ENCODE measurements around the gene APOBEC3B. TPM values are rescaled to one million over a fixed set of nuclear protein-coding genes. Genes with fewer than 3 reads are reported as not detected.
"Not testable (repeated sequence)": the region's sequence is repeated elsewhere in the genome, so short reads cannot be mapped to it uniquely, and the experiment has no call there.

The APOBEC3B gene
- total RNA-seq, 2 experiments from 2014 or later, result 12.1 to 13.3 TPM

GRCh38 chr22:39021552-39022250, 39.6 kb downstream of the APOBEC3B start:
- H3K27ac Mint-ChIP-seq, result peak overlapping the region; percentile 95

GRCh38 chr22:39024519-39025308, 42.6 kb downstream of the APOBEC3B start:
- Mint-ChIP-seq H3K36me3 (ENCODE audit: low read depth) (peaks cover 55% of the 10 kb centered on the region), H3K27ac (peak overlapping the region; percentile 85)
- POLR2A ChIA-PET, result no interaction called here

More at GRCh38 chr22:39021552-39022250, 39.6 kb downstream of the APOBEC3B start:
- Mint-ChIP-seq H3K4me3 (peak overlapping the region; percentile 85), H3K27me3 (ENCODE audit: low read depth) (no peaks in the 10 kb centered on the region), H3K36me3 (ENCODE audit: low read depth) (peaks cover 68% of the 10 kb centered on the region), H3K4me1 (ENCODE audit: low read depth) (peaks cover 71% of the 10 kb centered on the region), H3K9me3 (ENCODE audit: insufficient read depth) (no peaks in the 10 kb centered on the region)
- CTCF ChIA-PET, result interaction anchor here (1.7 to 1.8 kb wide), 2 partner anchors 152 to 153 kb away, joined by 3 to 5 read pairs; no protein-coding TSS in a partner anchor
- DNase-seq (no peak), ATAC-seq (no peak)
- POLR2A ChIA-PET, result interaction anchor here (0.6 to 1.5 kb wide), 4 partner anchors 74 to 1850 kb away, joined by 3 to 4 read pairs (median 3); partner anchors contain the start of gene CBX6

GRCh38 chr22:39026509-39027150, 44.5 kb downstream of the APOBEC3B start:
- no peaks in the 10 kb centered on the region for H3K9me3 Mint-ChIP-seq (ENCODE audit: insufficient read depth)
- DNase-seq (no peak), ATAC-seq (no peak)
- H3K36me3 Mint-ChIP-seq (ENCODE audit: low read depth), result peaks cover 45% of the 10 kb centered on the region
- CTCF ChIA-PET, result no interaction called here
- H3K27ac Mint-ChIP-seq, result peak overlapping the region; percentile 39
- peaks cover 43% of the 10 kb centered on the region for H3K4me1 Mint-ChIP-seq (ENCODE audit: low read depth)
- H3K27me3 Mint-ChIP-seq (ENCODE audit: low read depth), result no peaks in the 10 kb centered on the region
- POLR2A ChIA-PET, result interaction anchor here (0.5 kb wide), 1 partner anchor 116 kb away, joined by 3 read pairs; no protein-coding TSS in a partner anchor
- no peak overlapping the region for H3K4me3 Mint-ChIP-seq

More at GRCh38 chr22:39024519-39025308, 42.6 kb downstream of the APOBEC3B start:
- peak overlapping the region; percentile 58 for H3K4me3 Mint-ChIP-seq
- peak; percentile 47 for DNase-seq
- ATAC-seq, result no peak
- CTCF ChIA-PET, result interaction anchor here (1.6 kb wide), 1 partner anchor 155 kb away, joined by 4 read pairs; no protein-coding TSS in a partner anchor
- H3K27me3 Mint-ChIP-seq (ENCODE audit: low read depth), result no peaks in the 10 kb centered on the region
- H3K9me3 Mint-ChIP-seq (ENCODE audit: insufficient read depth), result no peaks in the 10 kb centered on the region
- peaks cover 54% of the 10 kb centered on the region for H3K4me1 Mint-ChIP-seq (ENCODE audit: low read depth)

GRCh38 chr22:39027717-39028116, 45.6 kb downstream of the APOBEC3B start:
- no peaks in the 10 kb centered on the region for H3K9me3 Mint-ChIP-seq (ENCODE audit: insufficient read depth)
- H3K36me3 Mint-ChIP-seq (ENCODE audit: low read depth), result peaks cover 40% of the 10 kb centered on the region
- peaks cover 33% of the 10 kb centered on the region for H3K4me1 Mint-ChIP-seq (ENCODE audit: low read depth)
- peak overlapping the region; percentile 39 for H3K27ac Mint-ChIP-seq
- H3K27me3 Mint-ChIP-seq (ENCODE audit: low read depth), result no peaks in the 10 kb centered on the region
- ATAC-seq (no peak), DNase-seq (no peak)
- no peak overlapping the region for H3K4me3 Mint-ChIP-seq
- ChIA-PET POLR2A (no interaction called here), CTCF (no interaction called here)

GRCh38 chr22:39028281-39028680, 46.1 kb downstream of the APOBEC3B start:
- peak overlapping the region; percentile 39 for H3K27ac Mint-ChIP-seq
- H3K4me3 Mint-ChIP-seq, result no peak overlapping the region
- no peaks in the 10 kb centered on the region for H3K9me3 Mint-ChIP-seq (ENCODE audit: insufficient read depth)
- DNase-seq (no peak), ATAC-seq (no peak)
- ChIA-PET CTCF (interaction anchor here (1.4 kb wide), 1 partner anchor 26 kb away, joined by 4 read pairs; no protein-coding TSS in a partner anchor), POLR2A (no interaction called here)
- peaks cover 32% of the 10 kb centered on the region for H3K4me1 Mint-ChIP-seq (ENCODE audit: low read depth)
- peaks cover 44% of the 10 kb centered on the region for H3K36me3 Mint-ChIP-seq (ENCODE audit: low read depth)
- H3K27me3 Mint-ChIP-seq (ENCODE audit: low read depth), result no peaks in the 10 kb centered on the region

- Mint-ChIP-seq H3K27ac (no peak overlapping the region), H3K9me3 (ENCODE audit: insufficient read depth) (no peaks in the 10 kb centered on the region), H3K27me3 (ENCODE audit: low read depth) (no peaks in the 10 kb centered on the region), H3K36me3 (ENCODE audit: low read depth) (peaks cover 43% of the 10 kb centered on the region), H3K4me3 (no peak overlapping the region), H3K4me1 (ENCODE audit: low read depth) (peaks cover 22% of the 10 kb centered on the region)
- ChIA-PET POLR2A (no interaction called here), CTCF (interaction anchor here (1.4 kb wide), 1 partner anchor 26 kb away, joined by 4 read pairs; no protein-coding TSS in a partner anchor)
- DNase-seq, result no peak
- no peak for ATAC-seq
These were observed 47.1 kb downstream of the APOBEC3B start for GRCh38 chr22:39029227-39029626.

- no peak overlapping the region for H3K4me3 Mint-ChIP-seq
- peaks cover 29% of the 10 kb centered on the region for H3K36me3 Mint-ChIP-seq (ENCODE audit: low read depth)
- no peaks in the 10 kb centered on the region for H3K27me3 Mint-ChIP-seq (ENCODE audit: low read depth)
- H3K4me1 Mint-ChIP-seq (ENCODE audit: low read depth), result peaks cover 7% of the 10 kb centered on the region
- ChIA-PET POLR2A (no interaction called here), CTCF (no interaction called here)
- no peaks in the 10 kb centered on the region for H3K9me3 Mint-ChIP-seq (ENCODE audit: insufficient read depth)
- H3K27ac Mint-ChIP-seq, result no peak overlapping the region
- ATAC-seq (no peak), DNase-seq (no peak)
These were observed 48.6 kb downstream of the APOBEC3B start for GRCh38 chr22:39030705-39031104.

- ATAC-seq; H3K4me3 Mint-ChIP-seq; H3K4me1 Mint-ChIP-seq (ENCODE audit: low read depth); CTCF ChIA-PET; H3K27me3 Mint-ChIP-seq (ENCODE audit: low read depth); H3K27ac Mint-ChIP-seq; DNase-seq; H3K9me3 Mint-ChIP-seq (ENCODE audit: insufficient read depth); POLR2A ChIA-PET: not testable (repeated sequence)
- H3K36me3 Mint-ChIP-seq (ENCODE audit: low read depth), result peaks cover 22% of the 10 kb centered on the region
These were observed 49.5 kb downstream of the APOBEC3B start for GRCh38 chr22:39031434-39032295.

GRCh38 chr22:39037071-39037470, 54.9 kb downstream of the APOBEC3B start:
- H3K9me3 Mint-ChIP-seq (ENCODE audit: insufficient read depth); H3K27me3 Mint-ChIP-seq (ENCODE audit: low read depth); H3K4me3 Mint-ChIP-seq; CTCF ChIA-PET; POLR2A ChIA-PET; ATAC-seq; DNase-seq: not testable (repeated sequence)
- Mint-ChIP-seq H3K4me1 (ENCODE audit: low read depth) (peaks cover 35% of the 10 kb centered on the region), H3K27ac (peak overlapping the region; percentile 48), H3K36me3 (ENCODE audit: low read depth) (peaks cover 23% of the 10 kb centered on the region)

- POLR2A ChIA-PET, result interaction anchor here (0.6 kb wide), 1 partner anchor 160 kb away, joined by 4 read pairs; no protein-coding TSS in a partner anchor
- peak overlapping the region; percentile 91 for H3K27ac Mint-ChIP-seq
- H3K36me3 Mint-ChIP-seq (ENCODE audit: low read depth), result peaks cover 24% of the 10 kb centered on the region
- no peaks in the 10 kb centered on the region for H3K27me3 Mint-ChIP-seq (ENCODE audit: low read depth)
- ATAC-seq (no peak), DNase-seq (no peak)
- H3K4me3 Mint-ChIP-seq, result peak overlapping the region; percentile 95
- H3K9me3 Mint-ChIP-seq (ENCODE audit: insufficient read depth), result no peaks in the 10 kb centered on the region
- H3K4me1 Mint-ChIP-seq (ENCODE audit: low read depth), result peaks cover 51% of the 10 kb centered on the region
- CTCF ChIA-PET, result interaction anchor here (1.8 kb wide), 1 partner anchor 79 kb away, joined by 6 read pairs; no protein-coding TSS in a partner anchor
These were observed 57.4 kb downstream of the APOBEC3B start for GRCh38 chr22:39039306-39040126.
